Hematopoietic multipotent progenitor cell treated with erythropoietin and hydrocortisone succinate and interleukin-3 and kit ligand, for 15 days (in vitro differentiated cells): Measurements from ENCODE around the gene TMEM14A.
"Not testable (repeated sequence)": the region's sequence is repeated elsewhere in the genome, so short reads cannot be mapped to it uniquely, and the experiment has no call there.

Experiments
- DNase-seq: peaks from one replicate; pipeline ENCODE4 v3.0.0-alpha.2; 2015; ENCODE audit warnings: low spot score

The TMEM14A gene

GRCh38 chr6:52657870-52658269 is 13.0 kb upstream of the TMEM14A start:
- no peak for DNase-seq

DNA sequence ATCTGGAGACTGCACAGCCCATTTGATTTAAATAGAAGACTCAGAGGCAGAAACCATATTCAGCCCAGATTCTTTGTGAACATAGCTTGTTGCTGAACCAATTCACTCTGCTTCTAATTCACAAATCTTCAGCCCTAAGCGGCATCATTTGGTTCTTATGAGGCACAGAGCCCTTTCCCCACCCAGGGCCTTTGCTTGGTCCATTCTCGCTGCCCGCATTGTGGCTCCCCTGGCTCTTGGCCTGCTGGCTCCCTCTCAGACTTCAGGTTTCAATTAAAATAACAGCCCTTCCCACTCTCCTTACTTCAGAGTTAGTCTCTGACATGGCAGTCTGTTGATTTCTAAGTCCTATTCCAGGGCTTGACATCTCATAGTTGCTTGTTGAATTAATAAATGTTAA is 9.4 kb upstream of the TMEM14A start:
- no peak for DNase-seq

DNA sequence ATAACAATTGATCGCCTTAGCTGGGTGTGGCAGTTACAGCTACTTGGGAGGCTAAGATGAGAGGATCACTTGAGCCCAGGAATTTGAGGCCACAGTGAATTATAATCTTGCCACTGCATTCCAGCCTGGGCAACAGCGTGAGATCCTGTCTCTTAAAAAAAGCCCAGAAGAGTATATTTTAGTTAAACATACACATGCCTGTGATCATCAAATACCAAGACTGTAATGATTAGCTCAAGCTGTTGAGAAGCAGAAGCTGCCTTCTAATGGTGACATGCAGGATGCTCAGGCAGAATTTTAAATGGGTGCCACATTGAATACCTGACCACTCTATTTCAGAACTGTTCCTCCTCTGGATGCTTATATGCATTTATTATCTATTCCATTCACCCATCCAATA is 8.9 kb upstream of the TMEM14A start:
- no peak for DNase-seq

GRCh38 chr6:52663120-52663935 is 7.6 kb upstream of the TMEM14A start:
- DNase-seq, result peak; percentile 79

- no peak for DNase-seq
These were observed 7.1 kb upstream of the TMEM14A start for GRCh38 chr6:52663936-52664185.

DNA sequence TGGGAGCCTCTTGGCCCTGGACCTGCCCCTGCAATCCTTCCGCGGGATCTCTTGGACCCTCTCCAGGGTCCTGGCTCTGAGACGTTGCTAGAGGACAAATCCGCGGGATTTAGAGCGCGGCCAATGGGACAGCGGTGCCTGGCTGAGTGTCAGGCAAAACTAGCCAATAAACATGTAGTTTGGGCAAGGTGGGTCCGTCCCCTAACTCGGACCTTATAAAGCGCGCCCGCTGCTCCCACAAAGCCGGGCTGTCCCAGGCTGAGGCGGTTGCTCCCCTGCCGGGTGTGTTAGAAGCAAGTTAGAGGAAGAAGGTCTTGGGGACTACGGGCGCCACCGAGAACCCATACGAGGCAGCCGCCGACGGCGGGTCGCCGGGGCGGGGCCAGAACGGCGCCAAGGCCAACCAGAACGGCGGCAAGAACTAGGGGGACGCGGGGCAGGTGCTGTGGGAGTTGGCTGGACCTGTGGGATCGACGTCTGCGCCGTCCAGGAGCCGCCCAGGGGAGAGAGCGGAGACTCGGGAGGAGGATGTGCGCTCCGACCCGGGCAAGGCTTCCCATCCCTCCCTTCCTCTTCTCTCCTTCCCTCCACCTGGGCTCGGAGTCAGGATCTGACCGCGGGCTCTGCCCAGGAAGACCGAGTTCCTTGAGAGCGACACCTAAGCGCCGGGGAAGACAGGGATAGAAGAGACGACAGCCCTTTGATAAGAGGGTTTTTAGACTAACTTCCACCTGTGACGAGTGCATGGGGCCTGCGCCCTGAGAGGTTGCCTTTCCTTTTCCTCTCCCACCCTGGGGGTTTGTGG is 6.5 kb upstream of the TMEM14A start:
- peak; percentile 74 for DNase-seq

- DNase-seq, result no peak
These were observed 5.8 kb upstream of the TMEM14A start for GRCh38 chr6:52664991-52665686.

DNA sequence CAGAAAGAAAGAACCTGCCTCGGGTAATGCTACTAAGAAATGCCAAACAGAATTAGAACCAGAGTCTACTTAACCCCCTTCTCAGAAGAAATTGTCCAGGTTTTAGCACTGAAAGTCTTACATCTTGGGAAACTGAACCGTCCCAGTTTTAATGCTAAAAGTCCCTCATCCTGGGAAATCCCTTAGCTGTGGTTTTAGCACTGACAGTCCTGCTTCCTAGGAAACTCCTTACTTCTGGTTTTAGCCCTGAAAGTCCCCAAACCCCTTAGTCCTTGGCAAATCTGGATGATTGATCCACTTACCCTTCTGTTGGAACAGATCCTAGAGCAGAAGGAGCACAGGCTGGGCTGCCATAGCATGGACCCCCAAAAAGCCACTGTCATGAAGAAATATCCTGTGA is 4.8 kb upstream of the TMEM14A start:
- DNase-seq, result no peak

DNA sequence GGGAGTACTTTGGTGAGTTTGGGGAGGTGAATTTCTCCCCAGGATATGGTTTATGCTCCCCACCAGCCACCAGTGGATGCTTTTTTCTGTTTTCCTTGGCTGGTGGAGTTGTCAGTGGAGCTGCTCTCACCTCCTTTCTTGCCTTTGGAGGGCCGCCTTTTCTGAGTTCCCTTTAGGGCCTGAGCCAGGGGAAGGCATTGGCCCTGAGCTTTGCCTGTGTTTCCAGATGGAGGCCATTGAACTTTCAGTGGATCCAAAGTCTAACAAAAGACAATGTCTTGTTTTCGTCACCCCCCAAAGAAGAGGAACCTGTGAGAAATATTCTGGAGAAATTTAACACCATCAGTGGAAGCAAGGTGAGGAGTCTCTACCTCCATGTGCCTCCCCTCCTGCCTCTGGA is 4.4 kb upstream of the TMEM14A start:
- DNase-seq, result no peak

DNA sequence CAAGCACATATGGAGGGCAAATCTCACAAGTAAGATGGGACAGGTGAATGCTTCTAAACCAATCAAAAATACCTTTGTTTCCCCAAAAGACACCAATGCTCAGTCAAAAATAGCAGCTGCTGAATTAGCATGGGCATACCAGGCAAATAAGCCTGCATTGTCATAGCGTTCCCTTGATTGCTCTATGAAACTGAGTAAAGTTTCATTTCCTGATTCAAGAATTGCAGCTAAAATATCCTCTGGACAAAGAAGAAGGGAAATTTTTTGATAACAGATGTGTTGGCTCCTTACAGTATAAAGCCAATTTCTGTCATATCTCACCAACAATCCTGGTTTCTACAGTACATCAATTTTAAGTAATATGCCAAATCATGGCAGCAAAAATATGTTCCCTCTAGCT is 3.3 kb upstream of the TMEM14A start:
- DNase-seq, result no peak

- DNase-seq, result no peak
These were observed 763 bp downstream of the TMEM14A start for GRCh38 chr6:52671676-52672075.

DNA sequence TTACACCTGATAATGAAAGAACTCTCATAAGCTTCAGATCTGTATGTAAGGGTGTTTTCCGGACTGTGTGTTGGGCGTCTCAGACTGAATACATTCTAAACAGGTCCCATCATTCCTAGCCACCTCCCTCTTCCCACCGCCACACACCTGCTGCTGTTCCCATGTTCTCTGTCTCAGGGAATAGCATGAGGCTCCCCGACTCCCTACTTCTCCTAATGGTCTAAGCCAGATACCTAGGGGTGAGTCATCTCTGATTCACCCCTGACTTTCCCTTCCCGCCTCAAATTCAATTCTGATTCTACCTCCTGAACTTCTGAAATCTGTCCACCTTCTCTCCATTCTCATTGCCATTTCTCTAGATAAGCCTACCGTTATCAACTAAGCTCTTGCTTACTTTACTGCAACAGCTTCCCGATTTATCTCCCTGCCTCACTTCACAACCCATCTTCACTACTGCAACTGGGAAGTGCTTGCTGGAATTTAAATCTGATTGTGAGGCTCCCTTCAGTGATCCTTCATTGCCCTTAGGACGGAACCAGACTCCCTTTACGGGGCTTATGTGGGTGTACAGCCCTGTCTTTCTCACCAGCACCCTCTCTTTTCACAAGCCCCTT is 1.6 kb downstream of the TMEM14A start:
- no peak for DNase-seq

DNA sequence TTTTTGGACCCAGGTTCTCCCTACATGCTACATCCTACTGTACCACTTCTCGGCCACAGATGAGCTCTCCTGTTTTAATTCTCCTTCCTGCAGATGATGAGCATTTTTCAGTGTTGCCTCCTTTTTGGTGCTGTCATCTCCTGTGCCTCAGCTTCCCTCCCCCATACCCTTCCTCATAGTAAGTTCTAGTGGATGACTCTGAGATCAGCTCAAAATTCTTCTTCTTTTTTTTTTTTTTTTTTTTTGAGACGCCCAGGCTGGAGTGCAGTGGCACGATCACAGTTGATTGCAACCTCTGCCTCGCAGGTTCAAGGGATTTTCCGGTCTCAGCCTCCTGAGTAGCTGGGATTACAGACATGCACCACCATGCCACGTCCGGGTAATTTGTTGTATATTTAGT is 3.8 kb downstream of the TMEM14A start:
- no peak for DNase-seq

- DNase-seq, result no peak
These were observed 4.5 kb downstream of the TMEM14A start for GRCh38 chr6:52675372-52675771.

DNA sequence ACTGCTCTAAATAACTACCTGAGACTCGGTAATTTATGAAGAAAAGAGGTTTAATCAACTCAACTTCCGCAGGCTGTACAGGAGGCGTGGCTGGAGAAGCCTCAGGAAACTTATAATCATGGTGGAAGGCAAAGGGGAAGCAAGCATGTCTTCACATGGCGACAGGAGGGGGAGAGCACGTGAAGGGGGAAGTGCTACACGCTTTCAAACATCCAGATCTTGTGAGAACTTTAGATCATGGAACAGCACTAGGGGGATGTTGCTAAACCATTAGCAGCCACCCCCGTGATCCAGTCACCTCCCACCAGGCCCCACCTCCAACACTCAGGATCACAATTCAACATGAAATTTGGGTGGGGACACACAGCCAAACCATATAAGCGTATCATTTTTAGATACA is 5.7 kb downstream of the TMEM14A start:
- not testable (repeated sequence) for DNase-seq

DNA sequence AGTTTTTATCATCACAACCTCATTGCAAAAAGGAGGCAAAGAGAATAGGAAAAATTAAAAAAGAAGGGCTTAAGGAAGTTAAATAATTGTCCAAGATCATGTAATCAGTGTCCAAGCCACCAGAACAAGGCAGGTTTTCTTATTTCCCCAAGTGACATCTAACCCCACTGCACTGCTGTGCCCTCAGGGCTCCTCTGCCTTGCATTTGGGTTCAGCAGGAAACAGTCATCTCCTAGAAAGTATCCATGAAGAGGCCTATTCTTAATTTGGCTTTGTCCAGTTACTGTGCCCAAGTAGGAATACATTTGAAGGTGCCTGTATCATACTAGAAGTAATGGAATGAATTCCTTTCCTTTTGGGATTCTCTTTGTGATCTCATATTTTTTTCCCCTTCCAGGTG is 10.5 kb downstream of the TMEM14A start:
- no peak for DNase-seq

DNA sequence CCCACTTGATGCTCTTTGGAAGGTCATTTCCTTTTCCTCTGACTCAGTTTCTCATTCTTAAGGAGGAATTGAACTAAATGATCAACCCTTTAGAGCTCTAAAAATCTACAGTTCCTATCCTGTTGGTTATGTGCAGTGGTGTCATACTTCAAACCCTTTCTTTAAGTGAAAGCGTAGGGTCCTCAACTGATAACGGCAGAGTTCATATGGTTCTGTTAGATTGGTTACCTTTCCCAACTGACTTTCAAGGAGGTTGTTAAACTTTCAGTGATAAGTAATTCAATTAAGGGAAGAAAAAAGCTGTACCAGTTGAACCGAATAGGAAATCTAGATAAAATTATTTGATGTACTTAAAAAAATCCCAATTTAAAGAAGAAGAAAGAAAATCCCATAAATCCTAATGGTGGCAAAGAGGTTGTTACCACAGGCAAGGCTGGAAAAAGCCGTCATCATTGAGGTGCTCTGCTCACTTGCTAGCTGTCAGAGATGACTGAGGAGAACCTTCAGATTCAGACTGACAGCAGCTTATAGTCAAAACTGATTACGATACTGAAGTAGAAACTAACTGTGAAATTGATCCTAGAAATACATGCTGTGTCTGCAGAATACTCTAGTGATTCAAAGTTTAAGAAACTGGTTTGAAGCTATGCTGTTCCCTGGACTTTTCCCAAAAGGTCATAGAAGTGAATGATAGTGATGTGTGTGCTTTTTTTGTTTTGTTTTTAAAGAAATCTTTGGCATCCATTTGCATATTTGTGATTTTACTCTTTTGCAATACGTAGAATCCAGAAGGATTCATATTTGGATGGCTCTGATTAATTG is 16.2 kb downstream of the TMEM14A start:
- no peak for DNase-seq

GRCh38 chr6:52689857-52690256 is 18.9 kb downstream of the TMEM14A start:
- DNase-seq, result no peak

DNA sequence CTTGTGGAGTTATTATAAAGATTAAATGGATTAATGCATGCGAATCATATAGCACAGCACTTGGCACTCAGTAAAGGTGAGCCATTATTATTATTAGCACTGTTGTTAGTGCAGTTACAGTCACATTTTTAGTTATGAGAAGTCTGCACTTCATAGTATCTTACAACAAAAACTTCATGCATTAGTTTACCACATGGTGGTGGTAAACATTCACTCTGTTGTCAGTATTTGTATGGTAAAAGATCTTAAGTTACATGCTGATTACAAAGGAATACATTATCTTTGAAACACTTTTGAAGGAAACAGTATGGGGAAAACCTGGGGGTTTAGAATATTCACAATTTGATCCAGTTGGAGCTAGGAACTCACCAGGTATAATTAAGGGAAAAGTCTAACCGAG is 20.8 kb downstream of the TMEM14A start:
- no peak for DNase-seq

DNA sequence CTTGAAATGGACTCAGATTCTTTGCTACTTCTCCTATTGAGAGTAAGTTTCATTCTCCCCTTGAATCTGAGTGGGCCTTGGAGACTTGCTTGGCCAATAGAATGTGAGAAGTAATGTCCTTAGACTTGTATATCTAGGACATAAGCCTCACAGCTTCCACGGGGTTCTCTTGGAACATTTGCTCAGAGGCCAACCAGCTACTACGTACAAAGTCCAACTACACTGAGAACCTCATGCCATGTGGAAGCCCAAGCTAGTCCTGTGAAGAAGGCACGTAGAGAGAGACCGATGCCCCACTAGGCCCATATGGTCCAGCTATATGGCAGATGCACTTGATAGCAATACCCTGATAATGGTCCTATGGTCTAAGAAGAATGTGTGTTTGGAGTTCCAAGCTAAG is 22.9 kb downstream of the TMEM14A start:
- DNase-seq, result no peak

GRCh38 chr6:52694404-52694803 is 23.5 kb downstream of the TMEM14A start:
- no peak for DNase-seq

- no peak for DNase-seq
These were observed 25.5 kb downstream of the TMEM14A start for GRCh38 chr6:52696418-52696817.
